LNCAP (cell line): ENCODE measurements around the gene AIDA.

Experiments
- TF ChIP-seq, protein P1 (sequence below): fragments of 450-650 bp; IDR thresholded peaks from 2 replicates; pipeline ENCODE4 v1.5.1; 2017; ENCODE audit warnings: mild to moderate bottlenecking

The AIDA gene

DNA sequence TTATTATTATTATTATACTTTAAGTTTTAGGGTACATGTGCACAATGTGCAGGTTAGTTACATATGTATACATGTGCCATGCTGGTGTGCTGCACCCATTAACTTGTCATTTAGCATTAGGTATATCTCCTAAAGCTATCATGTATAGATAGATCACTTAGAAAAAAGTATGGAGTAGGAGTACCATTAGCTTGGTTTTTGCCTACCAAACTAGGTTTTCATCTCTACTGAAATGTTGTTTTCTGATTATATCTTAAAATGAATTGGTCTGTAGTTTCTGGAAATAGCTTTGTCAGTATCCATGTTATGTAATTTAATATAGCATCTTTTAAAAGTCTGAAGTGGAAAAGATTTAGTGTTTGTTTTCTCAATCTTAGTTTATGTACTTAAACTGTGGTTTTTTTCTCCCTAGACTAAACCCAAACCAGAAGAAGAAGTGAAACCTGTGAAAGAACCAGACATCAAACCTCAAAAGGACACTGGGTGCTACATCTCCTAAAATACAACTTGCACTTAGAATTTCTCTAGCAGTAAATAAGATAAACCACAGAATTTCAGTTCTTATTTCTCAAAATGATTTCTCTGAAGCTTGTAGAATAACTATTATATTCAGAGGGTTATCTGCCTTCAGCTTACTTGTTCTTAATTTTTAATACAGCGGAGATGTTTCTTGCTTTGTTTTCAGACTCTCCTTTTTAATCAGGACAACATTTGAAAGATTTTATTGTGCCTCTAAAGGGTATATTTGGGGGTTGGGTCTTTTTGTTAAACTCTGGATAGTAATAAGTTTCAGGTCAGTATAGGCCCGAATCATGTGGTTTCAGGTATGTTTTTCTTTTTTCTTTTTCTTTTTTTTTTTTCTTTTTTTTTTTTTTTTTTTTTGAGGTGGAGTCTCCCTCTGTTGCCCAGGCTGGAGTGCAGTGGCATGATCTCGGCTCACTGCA lies 20.2 kb upstream of the AIDA start:
- TF ChIP-seq, protein P1, sequence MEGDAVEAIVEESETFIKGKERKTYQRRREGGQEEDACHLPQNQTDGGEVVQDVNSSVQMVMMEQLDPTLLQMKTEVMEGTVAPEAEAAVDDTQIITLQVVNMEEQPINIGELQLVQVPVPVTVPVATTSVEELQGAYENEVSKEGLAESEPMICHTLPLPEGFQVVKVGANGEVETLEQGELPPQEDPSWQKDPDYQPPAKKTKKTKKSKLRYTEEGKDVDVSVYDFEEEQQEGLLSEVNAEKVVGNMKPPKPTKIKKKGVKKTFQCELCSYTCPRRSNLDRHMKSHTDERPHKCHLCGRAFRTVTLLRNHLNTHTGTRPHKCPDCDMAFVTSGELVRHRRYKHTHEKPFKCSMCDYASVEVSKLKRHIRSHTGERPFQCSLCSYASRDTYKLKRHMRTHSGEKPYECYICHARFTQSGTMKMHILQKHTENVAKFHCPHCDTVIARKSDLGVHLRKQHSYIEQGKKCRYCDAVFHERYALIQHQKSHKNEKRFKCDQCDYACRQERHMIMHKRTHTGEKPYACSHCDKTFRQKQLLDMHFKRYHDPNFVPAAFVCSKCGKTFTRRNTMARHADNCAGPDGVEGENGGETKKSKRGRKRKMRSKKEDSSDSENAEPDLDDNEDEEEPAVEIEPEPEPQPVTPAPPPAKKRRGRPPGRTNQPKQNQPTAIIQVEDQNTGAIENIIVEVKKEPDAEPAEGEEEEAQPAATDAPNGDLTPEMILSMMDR = no peak

DNA sequence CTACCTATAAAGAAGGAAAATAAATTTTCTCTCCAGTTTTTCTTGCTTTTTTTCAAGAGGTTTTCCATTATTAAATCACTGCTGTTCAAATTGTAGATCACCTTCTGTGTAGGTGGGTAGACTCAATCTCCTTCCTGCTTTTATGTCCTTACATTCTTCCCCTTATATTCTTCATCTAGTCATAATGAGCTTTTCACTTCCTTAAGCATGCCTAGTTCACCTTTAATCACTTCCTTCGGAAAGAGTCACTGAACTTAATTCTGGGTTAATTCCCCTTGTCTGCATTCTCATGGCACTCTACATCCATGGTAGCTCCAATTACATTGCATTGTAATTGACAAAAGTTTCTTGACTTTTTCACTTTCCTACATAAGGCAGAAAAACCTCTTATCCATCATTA lies 18.6 kb upstream of the AIDA start:
- TF ChIP-seq, protein P1 = no peak

DNA sequence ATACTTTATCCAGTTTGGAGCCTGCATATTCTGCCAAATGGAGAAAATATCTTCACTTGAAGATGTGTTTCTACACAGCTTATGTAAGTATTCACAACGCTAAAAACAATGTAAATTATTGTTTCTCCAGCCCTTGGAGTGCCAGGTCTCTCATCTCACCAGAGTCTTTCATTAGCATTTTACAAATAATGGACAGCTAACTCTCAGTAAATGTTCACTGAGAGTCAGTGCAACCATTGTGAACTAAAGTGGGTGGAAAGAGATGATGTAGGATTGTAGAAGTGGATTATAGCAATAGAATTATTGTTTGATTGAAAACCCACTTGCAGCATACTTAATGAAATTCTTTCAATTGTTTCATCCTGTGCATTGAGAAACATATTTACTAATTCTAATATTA lies 16.5 kb upstream of the AIDA start:
- TF ChIP-seq, protein P1 = no peak

DNA sequence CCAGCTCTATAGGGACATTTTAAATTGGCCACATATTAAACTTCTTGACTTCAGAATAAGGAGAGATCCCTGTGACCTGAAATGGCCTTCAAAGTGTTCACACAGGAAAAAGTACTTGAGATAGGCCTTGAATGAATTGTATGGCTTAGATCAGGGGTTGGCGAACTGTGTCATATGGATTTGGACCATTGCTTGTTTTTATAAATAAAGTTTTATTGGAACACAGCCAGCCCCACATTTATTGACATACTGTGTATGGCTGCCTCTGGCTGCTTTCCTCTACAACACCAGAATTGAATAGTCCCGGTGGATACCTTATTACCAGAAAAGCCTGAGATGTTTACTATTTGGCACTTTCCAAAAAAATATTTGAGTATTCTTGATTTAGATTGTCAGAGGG lies 4.1 kb upstream of the AIDA start:
- TF ChIP-seq, protein P1 = no peak

DNA sequence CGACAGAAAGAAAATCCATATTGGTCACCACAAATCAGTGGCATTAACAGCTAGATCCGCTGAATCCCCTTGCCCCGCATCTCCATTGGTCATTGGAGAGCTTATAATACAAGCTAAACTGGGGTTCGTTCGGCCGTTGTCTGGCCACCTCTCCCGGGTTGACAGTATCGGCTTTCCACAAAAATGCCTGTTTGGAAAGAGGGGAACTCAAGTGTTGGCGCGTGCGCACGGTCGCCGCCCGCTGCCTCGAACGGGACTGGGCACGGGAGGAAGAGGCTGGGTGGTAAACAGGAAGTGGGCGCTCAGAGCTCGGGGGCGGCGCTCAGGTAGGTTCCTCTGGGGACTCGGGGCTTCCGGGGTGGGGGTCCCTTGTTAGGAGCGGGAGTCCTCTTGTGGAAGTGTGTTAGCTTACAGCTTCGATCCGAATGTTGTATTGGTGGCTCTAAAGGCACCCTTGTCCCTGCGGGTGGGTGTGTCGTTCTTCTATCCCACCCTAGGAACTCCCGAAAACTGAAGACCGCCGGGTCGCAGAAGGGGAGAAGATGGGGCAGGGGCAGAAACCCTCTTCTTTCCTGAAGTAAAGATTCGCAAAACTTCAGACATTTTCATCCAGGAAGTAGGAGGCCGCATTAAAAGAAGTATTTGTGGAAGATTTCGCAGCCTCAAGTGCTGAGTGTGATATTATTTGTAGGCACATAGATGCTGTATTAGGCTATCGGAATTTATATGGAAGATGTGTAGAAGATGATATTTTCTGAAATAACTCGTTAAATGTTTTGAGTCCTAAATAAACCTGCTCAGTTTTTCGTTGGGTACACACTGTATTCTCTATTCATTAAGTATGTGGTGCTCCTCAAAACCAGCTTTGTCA lies 1.0 kb upstream of the AIDA start:
- TF ChIP-seq, protein P1 = no peak

DNA sequence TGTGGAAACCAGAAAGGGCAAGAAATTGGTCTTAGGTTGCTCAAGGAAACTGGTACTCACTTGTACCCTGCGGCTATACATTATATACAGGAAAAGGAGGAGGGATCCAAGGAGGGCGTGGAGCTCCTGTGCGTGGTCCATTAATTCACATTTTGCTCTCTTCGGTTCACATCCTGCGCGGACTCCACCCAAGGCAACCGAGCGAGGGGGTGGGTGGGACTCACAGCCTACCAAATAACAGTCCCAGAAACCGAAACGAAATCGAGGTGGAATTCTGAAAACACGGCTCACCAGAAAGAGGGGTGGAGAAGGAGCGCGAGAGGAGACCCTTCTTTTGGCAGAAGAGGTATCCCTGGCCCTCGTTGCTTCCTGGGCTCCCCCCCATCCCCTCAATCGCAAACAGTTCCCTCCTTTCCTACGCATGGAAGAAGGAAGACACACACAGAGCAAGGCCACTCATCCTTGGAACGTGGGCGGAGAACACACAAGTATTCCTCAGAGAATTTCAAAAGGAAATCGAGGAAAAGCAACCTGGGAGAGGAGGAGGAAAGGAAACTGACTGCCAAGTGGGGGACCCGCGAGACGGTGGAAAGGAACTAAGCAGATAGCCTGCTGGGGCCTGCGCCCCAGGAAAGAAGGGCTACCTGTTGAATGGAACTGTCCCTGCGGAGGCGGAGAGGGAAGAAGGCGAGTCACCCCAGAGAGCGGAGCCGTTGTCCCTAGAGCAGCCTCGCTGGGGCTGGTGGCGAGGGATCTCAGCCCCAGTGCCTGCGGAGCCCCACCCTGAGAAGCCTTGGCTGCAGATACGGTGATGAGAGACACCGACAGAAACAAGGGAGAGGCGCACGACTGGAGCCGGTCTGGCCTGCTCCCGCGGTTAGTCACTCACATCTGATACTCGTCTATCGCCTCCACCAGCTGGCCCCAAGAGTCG lies 705 bp downstream of the AIDA start:
- TF ChIP-seq, protein P1 = no peak

DNA sequence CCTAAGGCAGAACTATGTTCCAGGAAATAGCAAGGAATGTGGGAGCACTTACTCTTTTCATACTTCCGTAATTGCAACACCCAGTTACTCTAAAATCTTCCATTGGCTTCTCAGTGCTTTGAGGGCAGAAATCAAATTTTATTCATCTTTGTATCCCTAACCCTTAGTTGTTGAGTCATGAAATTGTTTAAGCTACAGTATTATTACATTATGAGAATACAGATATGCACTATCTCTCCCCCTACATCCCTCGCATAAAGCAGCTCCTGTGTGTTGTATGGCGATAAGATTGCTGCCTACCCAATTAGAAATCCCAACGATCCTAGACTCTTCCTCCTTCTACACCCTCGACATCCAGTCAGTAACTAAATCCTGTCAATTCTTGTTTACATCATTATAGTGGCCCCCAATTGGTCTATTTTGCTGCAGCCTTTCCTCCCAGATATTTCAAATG lies 2.6 kb downstream of the AIDA start:
- TF ChIP-seq, protein P1 = no peak
